SIG-M5 treated with dmso at 0.1 percent for 504 hours (cell line): ENCODE results near the gene TBL2.
"Not testable (repeated sequence)": the region's sequence is repeated elsewhere in the genome, so short reads cannot be mapped to it uniquely, and the experiment has no call there.

Source experiments
- DNase-seq: peaks from one replicate; lab custom pipeline; 2025; ENCODE audit not compliant: unreplicated experiment; lab: John Stamatoyannopoulos, UW

The TBL2 gene

GRCh38 chr7:73570977-73571376 is 7.4 kb downstream of the TBL2 start:
- DNase-seq: no peak

- no peak for DNase-seq
These were observed 7.9 kb downstream of the TBL2 start for GRCh38 chr7:73570521-73570920.

GRCh38 chr7:73569042-73569608 is 9.3 kb downstream of the TBL2 start:
- no peak for DNase-seq

- DNase-seq: no peak
These were observed 10.3 kb downstream of the TBL2 start for GRCh38 chr7:73567846-73568685.

GRCh38 chr7:73567140-73567539 is 11.2 kb downstream of the TBL2 start:
- no peak for DNase-seq

- not testable (repeated sequence) for DNase-seq
These were observed 11.9 kb downstream of the TBL2 start for GRCh38 chr7:73566431-73566830.

- DNase-seq: no peak
These were observed 12.6 kb downstream of the TBL2 start for GRCh38 chr7:73565675-73566340.

GRCh38 chr7:73560109-73560835 is 18.1 kb downstream of the TBL2 start:
- DNase-seq: peak; percentile 59

- DNase-seq: peak; percentile 45
These were observed 20.8 kb downstream of the TBL2 start, which contains the start of gene BCL7B for GRCh38 chr7:73557397-73558257. Gene BCL7B, minus strand, starts transcription at chr7:73557690. Its CDS starts 112 bp downstream, at chr7:73557578.

- DNase-seq: peak; percentile 93
These were observed 21.3 kb downstream of the TBL2 start for GRCh38 chr7:73557108-73557396.

GRCh38 chr7:73556208-73557107 is 21.9 kb downstream of the TBL2 start:
- DNase-seq: no peak

- no peak for DNase-seq
These were observed 22.9 kb downstream of the TBL2 start for GRCh38 chr7:73555411-73555982.

GRCh38 chr7:73550093-73550492 is 28.3 kb downstream of the TBL2 start:
- not testable (repeated sequence) for DNase-seq

- no peak for DNase-seq
These were observed 29.2 kb downstream of the TBL2 start for GRCh38 chr7:73549176-73549575.

GRCh38 chr7:73547841-73548240 is 30.5 kb downstream of the TBL2 start:
- DNase-seq: no peak

GRCh38 chr7:73544678-73545077 is 33.7 kb downstream of the TBL2 start:
- no peak for DNase-seq

- DNase-seq: no peak
These were observed 36.7 kb downstream of the TBL2 start for GRCh38 chr7:73541722-73542121.

- DNase-seq: no peak
These were observed 38.7 kb downstream of the TBL2 start for GRCh38 chr7:73539709-73540108.

- not testable (repeated sequence) for DNase-seq
These were observed 39.9 kb downstream of the TBL2 start for GRCh38 chr7:73538510-73538909.
